IPS-18a (cell line): Measurements from ENCODE around the gene FOXK2.

Source experiments
- H3K27ac ChIP-seq: one replicate; pipeline ENCODE4 v1.5.1; 2013; ENCODE audit warnings: low read length
- H3K27me3 ChIP-seq: one replicate; pipeline ENCODE4 v1.6.1; 2013; ENCODE audit warnings: mild to moderate bottlenecking, low read length; ENCODE audit not compliant: control insufficient read depth, insufficient read depth
- H3K36me3 ChIP-seq: one replicate; pipeline ENCODE4 v1.6.1; 2013; ENCODE audit warnings: low read depth, low read length; ENCODE audit not compliant: control insufficient read depth
- H3K4me1 ChIP-seq: one replicate; pipeline ENCODE4 v1.6.1; 2013; ENCODE audit warnings: low read depth, low read length; ENCODE audit not compliant: control insufficient read depth
- H3K4me3 ChIP-seq: one replicate; pipeline ENCODE4 v1.5.1; 2013; ENCODE audit warnings: low read length
- H3K9ac ChIP-seq: one replicate; pipeline ENCODE4 v1.6.1; 2013; ENCODE audit warnings: mild to moderate bottlenecking, low read length, moderate library complexity
- H3K9me3 ChIP-seq: one replicate; pipeline ENCODE4 v1.6.1; 2013; ENCODE audit warnings: low read depth, low read length; ENCODE audit not compliant: control insufficient read depth

The FOXK2 gene

GRCh38 chr17:82605939-82606600, 86.5 kb downstream of the FOXK2 start:
- H3K27me3 ChIP-seq: no peaks in the 10 kb centered on the region
- H3K36me3 ChIP-seq: peaks cover 34% of the 10 kb centered on the region
- H3K4me3 ChIP-seq: no peak overlapping the region
- no peak overlapping the region for H3K9ac ChIP-seq
- no peak overlapping the region for H3K27ac ChIP-seq
- no peaks in the 10 kb centered on the region for H3K9me3 ChIP-seq
- H3K4me1 ChIP-seq: no peaks in the 10 kb centered on the region

GRCh38 chr17:82608816-82609215, 89.3 kb downstream of the FOXK2 start:
- H3K36me3 ChIP-seq: peaks cover 10% of the 10 kb centered on the region
- H3K27ac ChIP-seq: no peak overlapping the region
- H3K4me3 ChIP-seq: no peak overlapping the region
- H3K9ac ChIP-seq: no peak overlapping the region
- no peaks in the 10 kb centered on the region for H3K4me1 ChIP-seq
- H3K9me3 ChIP-seq: no peaks in the 10 kb centered on the region
- no peaks in the 10 kb centered on the region for H3K27me3 ChIP-seq

- no peak overlapping the region for H3K4me3 ChIP-seq
- H3K9ac ChIP-seq: no peak overlapping the region
- no peaks in the 10 kb centered on the region for H3K27me3 ChIP-seq
- peaks cover 6% of the 10 kb centered on the region for H3K36me3 ChIP-seq
- no peak overlapping the region for H3K27ac ChIP-seq
- no peaks in the 10 kb centered on the region for H3K9me3 ChIP-seq
- H3K4me1 ChIP-seq: no peaks in the 10 kb centered on the region
These were observed 90.1 kb downstream of the FOXK2 start for GRCh38 chr17:82609655-82610054.

- Histone ChIP-seq H3K4me3 (no peak overlapping the region), H3K9me3 (no peaks in the 10 kb centered on the region), H3K27ac (no peak overlapping the region), H3K27me3 (no peaks in the 10 kb centered on the region), H3K4me1 (no peaks in the 10 kb centered on the region), H3K9ac (no peak overlapping the region), H3K36me3 (peaks cover 23% of the 10 kb centered on the region)
These were observed 91.9 kb downstream of the FOXK2 start for GRCh38 chr17:82611140-82612058.

GRCh38 chr17:82613283-82614094, 94.0 kb downstream of the FOXK2 start:
- H3K4me3 ChIP-seq: no peak overlapping the region
- no peaks in the 10 kb centered on the region for H3K9me3 ChIP-seq
- H3K36me3 ChIP-seq: peaks cover 34% of the 10 kb centered on the region
- no peaks in the 10 kb centered on the region for H3K27me3 ChIP-seq
- no peaks in the 10 kb centered on the region for H3K4me1 ChIP-seq
- H3K27ac ChIP-seq: no peak overlapping the region
- H3K9ac ChIP-seq: no peak overlapping the region

- no peak overlapping the region for H3K9ac ChIP-seq
- H3K9me3 ChIP-seq: no peaks in the 10 kb centered on the region
- no peak overlapping the region for H3K4me3 ChIP-seq
- no peak overlapping the region for H3K27ac ChIP-seq
- no peaks in the 10 kb centered on the region for H3K27me3 ChIP-seq
- no peaks in the 10 kb centered on the region for H3K4me1 ChIP-seq
- H3K36me3 ChIP-seq: peaks cover 40% of the 10 kb centered on the region
These were observed 94.6 kb downstream of the FOXK2 start for GRCh38 chr17:82614095-82614631.

- Histone ChIP-seq H3K9me3 (no peaks in the 10 kb centered on the region), H3K9ac (no peak overlapping the region), H3K4me3 (no peak overlapping the region), H3K27me3 (no peaks in the 10 kb centered on the region), H3K27ac (no peak overlapping the region), H3K36me3 (peaks cover 42% of the 10 kb centered on the region), H3K4me1 (no peaks in the 10 kb centered on the region)
These were observed 95.8 kb downstream of the FOXK2 start for GRCh38 chr17:82615084-82616020.

GRCh38 chr17:82616021-82616711, 96.6 kb downstream of the FOXK2 start:
- Histone ChIP-seq H3K4me3 (no peak overlapping the region), H3K9ac (no peak overlapping the region), H3K36me3 (peaks cover 50% of the 10 kb centered on the region), H3K4me1 (no peaks in the 10 kb centered on the region), H3K9me3 (no peaks in the 10 kb centered on the region), H3K27me3 (no peaks in the 10 kb centered on the region), H3K27ac (no peak overlapping the region)

- Histone ChIP-seq H3K27me3 (no peaks in the 10 kb centered on the region), H3K9me3 (no peaks in the 10 kb centered on the region), H3K9ac (no peak overlapping the region), H3K36me3 (peaks cover 60% of the 10 kb centered on the region), H3K27ac (no peak overlapping the region), H3K4me3 (no peak overlapping the region), H3K4me1 (no peaks in the 10 kb centered on the region)
These were observed 99.7 kb downstream of the FOXK2 start for GRCh38 chr17:82619211-82619610.

GRCh38 chr17:82619641-82620040, 100.1 kb downstream of the FOXK2 start:
- H3K9ac ChIP-seq: no peak overlapping the region
- no peak overlapping the region for H3K27ac ChIP-seq
- H3K4me3 ChIP-seq: no peak overlapping the region
- H3K4me1 ChIP-seq: no peaks in the 10 kb centered on the region
- peaks cover 60% of the 10 kb centered on the region for H3K36me3 ChIP-seq
- no peaks in the 10 kb centered on the region for H3K9me3 ChIP-seq
- H3K27me3 ChIP-seq: no peaks in the 10 kb centered on the region
